Measurements from ENCODE around the gene GOLGA6C. TPM values are rescaled to one million over a fixed set of nuclear protein-coding genes. Genes with fewer than 3 reads are reported as not detected.

The GOLGA6C gene
- total RNA-seq, 4 donors from 2014 or later, result not detected

- no peaks in the 10 kb centered on the region for H3K27me3 ChIP-seq
- no peak overlapping the region for H3K27ac ChIP-seq
- no peak for DNase-seq
- H3K36me3 ChIP-seq, result no peaks in the 10 kb centered on the region
- H3K4me3 ChIP-seq, result no peak overlapping the region
- H3K9me3 ChIP-seq, result no peaks in the 10 kb centered on the region
- intact Hi-C loops (cut with DNase I; ENCODE audit: low total_unique reads), result no loop called here
- no peak for TF ChIP-seq POLR2A (IDR thresholded peaks at IDR 0.05)
- no peak for TF ChIP-seq CTCF (IDR thresholded peaks at IDR 0.05)
- H3K4me1 ChIP-seq, result peaks cover 0 to 10% of the 10 kb centered on the region in 2 donors
Observed at GRCh38 chr15:75212200-75212858, 45.8 kb upstream of the GOLGA6C start.

- DNase-seq, result no peak
- Histone ChIP-seq H3K36me3 (no peaks in the 10 kb centered on the region), H3K27ac (no peak overlapping the region), H3K9me3 (no peaks in the 10 kb centered on the region), H3K4me3 (no peak overlapping the region), H3K4me1 (peaks cover 0 to 10% of the 10 kb centered on the region in 2 donors), H3K27me3 (no peaks in the 10 kb centered on the region)
- TF ChIP-seq CTCF (IDR thresholded peaks at IDR 0.05), result no peak
- TF ChIP-seq POLR2A (IDR thresholded peaks at IDR 0.05), result no peak
- intact Hi-C loops (cut with DNase I; ENCODE audit: low total_unique reads), result no loop called here
Observed at GRCh38 chr15:75213212-75213767, 44.8 kb upstream of the GOLGA6C start.

GRCh38 chr15:75213768-75214221, 44.3 kb upstream of the GOLGA6C start:
- TF ChIP-seq CTCF (IDR thresholded peaks at IDR 0.05) (no peak), POLR2A (IDR thresholded peaks at IDR 0.05) (no peak)
- Histone ChIP-seq H3K27ac (no peak overlapping the region), H3K4me3 (no peak overlapping the region), H3K9me3 (no peaks in the 10 kb centered on the region), H3K36me3 (no peaks in the 10 kb centered on the region), H3K27me3 (no peaks in the 10 kb centered on the region), H3K4me1 (peaks cover 0 to 10% of the 10 kb centered on the region in 2 donors)
- intact Hi-C loops (cut with DNase I; ENCODE audit: low total_unique reads), result no loop called here
- DNase-seq, result no peak

DNA sequence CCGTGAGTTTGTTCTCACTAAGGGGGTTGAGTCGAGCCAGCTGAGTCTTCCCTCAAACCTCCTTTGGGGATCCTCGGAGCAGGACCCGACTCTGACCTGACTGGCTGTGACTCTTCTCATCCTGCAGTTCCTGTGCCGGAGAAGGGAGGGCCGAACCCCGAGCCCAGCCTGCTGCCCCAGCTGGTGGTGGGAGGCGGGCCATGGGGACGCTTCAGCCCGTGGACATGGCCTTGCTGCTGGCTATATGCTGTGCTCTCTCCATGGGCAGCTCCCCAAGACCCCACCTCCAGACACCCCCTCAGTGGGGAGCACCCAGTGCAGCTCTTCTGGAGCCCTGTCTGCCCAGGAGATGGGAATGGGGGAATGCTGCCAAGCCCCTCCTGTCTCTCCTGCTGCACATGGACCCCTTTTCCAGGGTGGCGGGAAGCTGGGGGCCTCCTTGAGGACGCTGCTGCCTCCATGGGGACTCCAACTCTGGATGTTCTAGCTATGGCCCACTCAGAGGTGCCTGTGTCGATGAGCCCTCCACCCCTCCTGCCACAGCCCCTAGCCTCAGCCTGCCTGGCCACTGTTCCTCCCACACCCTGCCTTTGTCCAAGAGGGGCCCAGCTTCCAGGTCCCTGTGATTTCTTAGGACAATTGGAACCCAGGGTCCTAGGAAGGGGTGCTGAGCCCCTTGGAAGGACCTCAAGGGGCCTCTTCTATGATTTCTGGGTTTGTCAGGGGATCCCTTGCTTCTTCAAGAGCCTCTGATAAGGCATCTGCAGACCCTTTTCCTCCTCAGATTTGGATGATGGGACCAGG, 43.6 kb upstream of the GOLGA6C start:
- peaks cover 0 to 10% of the 10 kb centered on the region in 2 donors for H3K4me1 ChIP-seq
- no peak overlapping the region for H3K4me3 ChIP-seq
- H3K27me3 ChIP-seq, result no peaks in the 10 kb centered on the region
- no peak overlapping the region for H3K27ac ChIP-seq
- no peaks in the 10 kb centered on the region for H3K9me3 ChIP-seq
- DNase-seq, result no peak
- no peaks in the 10 kb centered on the region for H3K36me3 ChIP-seq
- TF ChIP-seq POLR2A (IDR thresholded peaks at IDR 0.05) (no peak), CTCF (IDR thresholded peaks at IDR 0.05) (no peak)
- intact Hi-C loops (cut with DNase I; ENCODE audit: low total_unique reads), result no loop called here

Measured in uterus (tissue), 4 donors.